Fibroblast of peridontal ligament (primary cell): Measurements from ENCODE around the gene KPNA5.
"Not testable (repeated sequence)": the region's sequence is repeated elsewhere in the genome, so short reads cannot be mapped to it uniquely, and the experiment has no call there.

Experiments
- DNase-seq: peaks from one replicate; pipeline ENCODE4 v3.0.0-alpha.2; 2010; ENCODE audit errors: extremely low read depth

The KPNA5 gene

DNA sequence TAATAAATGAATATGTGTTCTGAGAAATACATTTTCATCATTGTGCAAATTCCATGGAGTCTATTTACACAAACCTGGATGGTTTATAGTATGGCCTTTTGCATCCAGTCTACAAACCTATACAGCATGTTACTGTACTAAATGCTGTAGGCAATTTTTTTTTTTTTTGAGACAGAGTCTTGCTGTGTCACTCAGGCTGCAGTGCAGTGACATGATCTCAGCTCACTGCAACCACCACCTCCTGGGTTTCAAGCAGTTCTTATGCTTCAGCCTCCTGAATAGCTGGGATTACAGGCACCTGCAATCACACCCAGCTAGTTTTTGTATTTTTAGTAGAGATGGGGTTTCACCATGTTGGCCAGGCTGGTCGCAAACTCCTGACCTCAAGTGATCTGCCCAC, 22.9 kb downstream of the KPNA5 start:
- DNase-seq: not testable (repeated sequence)

DNA sequence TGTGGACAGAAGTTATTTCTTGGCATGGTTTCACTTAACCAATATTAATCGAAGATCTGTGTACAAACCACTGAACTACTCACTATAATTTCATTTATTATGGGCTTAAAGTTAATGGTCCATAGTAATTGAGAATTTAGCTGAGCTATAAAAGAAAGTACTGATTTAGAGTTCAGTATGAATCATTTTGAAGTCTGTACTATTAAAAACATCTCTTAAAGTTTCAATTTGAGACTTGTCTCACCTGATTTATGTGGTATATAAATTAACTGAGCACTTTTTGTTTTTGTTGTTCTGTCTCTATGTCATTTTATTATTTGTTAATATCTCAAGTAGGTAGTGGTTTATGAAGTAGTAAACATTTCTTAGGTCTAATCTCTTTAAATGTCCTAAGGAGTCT, 24.9 kb downstream of the KPNA5 start:
- no peak for DNase-seq

DNA sequence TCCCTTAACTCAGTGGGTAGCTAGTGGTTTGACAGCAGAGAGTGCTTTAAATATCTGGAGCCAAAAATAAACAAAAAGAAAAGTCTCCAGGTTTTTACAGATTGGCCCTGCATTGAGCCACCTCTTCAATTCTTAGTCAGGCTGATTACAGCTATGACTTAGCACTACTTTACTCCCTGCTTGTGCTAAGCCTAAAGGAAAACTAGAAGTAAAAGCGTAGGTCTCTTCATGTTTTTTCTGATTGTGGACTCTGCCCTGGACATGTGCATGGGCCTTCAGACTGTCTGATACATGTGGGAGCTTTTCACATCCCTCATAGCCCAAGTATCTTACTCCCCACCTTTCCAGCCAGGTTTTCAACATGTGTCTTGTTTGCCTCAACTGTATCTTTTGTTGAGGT, 33.3 kb downstream of the KPNA5 start:
- no peak for DNase-seq

DNA sequence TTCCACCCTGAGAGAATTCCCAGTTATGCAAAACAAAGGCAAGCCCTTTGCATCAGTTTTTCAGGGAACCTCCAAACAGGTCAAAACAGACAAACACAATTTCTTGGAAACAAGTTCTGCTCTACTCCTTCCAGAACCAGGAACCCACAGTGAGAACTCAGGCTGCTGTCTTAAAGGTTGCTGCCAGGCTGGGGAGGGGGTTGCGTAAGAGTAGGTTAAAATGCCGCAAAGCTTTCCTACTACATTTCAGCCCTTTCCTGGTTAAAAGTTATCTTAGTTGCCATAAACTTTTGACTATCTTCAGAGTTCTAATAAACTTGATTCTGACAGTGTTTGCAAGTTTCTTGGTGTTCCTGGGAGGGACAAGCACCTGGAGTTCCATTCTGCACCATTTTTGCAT, 33.8 kb downstream of the KPNA5 start:
- no peak for DNase-seq

DNA sequence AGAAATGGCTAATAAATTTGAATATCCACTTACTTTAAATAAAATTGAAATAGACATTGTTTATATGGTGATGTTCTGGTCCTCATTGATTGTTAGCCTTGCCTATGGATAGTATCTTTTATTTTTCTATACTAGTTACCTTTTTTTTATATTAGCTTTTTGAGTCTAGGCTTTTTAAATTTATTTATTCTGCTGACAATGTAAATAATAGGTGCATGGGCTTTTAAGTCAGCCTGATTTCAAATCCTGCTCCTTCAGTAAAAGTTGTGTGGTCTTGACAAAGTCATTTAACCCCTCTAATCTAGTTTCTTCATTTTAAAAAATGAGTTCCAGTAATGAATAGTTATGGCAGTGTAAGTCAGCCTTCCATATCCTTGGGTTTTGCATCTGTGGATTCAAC, 45.9 kb downstream of the KPNA5 start:
- no peak for DNase-seq

DNA sequence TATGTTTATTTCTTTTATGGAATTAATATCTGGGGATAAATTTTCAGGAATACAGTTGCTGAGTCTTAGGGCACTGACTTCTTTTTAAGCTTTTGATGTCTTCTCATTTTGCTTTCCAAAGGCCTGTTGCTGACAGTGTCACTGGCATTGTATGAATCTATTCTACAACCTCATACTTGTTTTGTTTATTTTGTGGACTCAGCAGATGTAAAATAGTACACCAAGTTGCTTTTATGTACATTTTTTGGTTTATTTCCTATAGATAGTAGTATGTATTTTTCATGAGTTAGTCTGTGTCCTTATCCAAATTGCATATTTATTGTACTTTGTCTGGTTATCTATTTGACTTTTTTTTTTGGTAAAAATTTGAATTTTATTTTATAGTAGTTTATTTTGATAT, 49.5 kb downstream of the KPNA5 start:
- no peak for DNase-seq

DNA sequence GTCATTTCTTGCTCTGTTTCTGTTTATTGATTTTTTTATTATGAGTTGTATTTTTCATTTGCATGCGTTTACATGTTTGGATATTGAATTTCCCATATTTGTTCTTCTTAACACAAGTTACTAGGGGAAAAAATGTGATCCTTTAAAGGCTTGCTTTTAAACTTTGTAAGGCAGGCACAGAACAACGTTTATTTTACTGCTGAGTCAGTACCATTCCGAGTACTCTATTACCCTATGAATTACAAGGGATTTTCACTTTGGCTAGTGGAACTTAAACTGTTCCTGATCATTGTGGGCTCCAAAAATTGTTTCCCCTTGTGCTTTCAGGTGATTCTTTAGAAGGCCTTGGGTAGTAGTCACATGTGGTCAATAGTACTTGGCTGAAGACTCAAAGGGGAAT, 56.0 kb downstream of the KPNA5 start:
- peak; percentile 4 for DNase-seq

DNA sequence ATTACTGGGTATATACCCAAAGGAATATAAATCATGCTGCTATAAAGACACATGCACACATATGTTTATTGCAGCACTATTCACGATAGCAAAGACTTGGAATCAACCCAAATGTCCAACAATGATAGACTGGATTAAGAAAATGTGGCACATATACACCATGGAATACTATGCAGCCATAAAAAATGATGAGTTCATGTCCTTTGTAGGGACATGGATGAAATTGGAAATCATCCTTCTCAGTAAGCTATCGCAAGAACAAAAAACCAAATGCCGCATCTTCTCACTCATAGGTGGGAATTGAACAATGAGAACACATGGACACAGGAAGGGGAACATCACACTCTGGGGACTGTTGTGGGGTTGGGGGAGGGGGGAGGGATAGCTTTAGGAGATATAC, 59.5 kb downstream of the KPNA5 start:
- not testable (repeated sequence) for DNase-seq

DNA sequence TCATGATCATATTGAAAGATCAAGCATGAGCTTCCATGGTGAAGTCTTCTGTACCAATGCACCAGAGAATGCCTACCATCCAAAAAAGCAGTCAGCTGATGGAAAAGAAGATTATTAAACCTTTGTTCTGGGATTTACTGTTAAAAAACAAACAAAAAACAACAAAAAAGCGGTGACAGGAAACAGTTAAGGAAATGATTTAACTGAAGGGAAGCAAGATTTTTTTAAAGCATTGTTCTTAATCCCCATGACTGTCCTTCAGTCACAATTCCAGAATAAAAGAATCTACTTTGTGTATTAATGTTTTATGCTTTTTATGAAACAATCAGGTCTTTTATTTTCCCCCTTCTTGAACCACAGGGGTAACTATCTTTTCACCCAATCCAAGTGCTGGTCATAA, 60.6 kb downstream of the KPNA5 start:
- no peak for DNase-seq

DNA sequence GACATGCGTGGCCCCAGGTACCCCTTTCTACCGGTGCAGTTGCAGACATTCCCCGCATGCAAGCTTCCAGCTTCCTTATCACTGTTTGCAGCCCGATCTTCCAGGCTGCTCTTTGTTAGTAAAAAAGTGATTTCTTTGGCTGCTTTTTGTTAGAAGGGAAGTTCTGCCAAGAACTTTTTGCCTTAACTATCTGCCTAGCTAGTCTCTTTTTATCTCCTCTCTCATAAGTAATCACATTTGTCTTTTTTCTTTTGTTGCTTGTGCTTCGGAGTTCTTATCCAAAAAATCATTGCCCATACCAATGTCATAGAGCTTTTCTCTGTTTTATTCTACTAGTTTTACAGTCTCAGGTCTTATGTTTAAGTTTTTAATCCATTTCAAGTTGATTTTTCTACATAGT, 64.2 kb downstream of the KPNA5 start:
- no peak for DNase-seq

DNA sequence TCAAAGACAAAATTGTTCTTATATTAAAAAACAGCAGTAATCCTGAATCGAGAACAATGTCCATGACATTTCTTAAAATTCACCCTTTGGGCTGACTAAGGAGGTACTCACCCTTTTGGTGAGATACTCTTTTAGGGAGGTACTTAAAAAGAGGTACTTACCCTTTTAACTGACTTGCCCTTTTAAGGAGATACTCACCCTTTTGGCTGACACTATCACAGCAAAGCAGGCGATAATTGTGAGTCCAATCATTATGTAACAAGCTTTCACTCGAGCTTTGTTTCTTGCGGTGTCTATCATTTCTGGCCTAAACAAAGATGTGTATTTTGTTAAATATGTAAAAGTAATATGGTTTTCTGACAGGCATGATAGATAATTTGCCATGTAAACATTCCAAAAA, 80.8 kb downstream of the KPNA5 start:
- peak; percentile 5 for DNase-seq

DNA sequence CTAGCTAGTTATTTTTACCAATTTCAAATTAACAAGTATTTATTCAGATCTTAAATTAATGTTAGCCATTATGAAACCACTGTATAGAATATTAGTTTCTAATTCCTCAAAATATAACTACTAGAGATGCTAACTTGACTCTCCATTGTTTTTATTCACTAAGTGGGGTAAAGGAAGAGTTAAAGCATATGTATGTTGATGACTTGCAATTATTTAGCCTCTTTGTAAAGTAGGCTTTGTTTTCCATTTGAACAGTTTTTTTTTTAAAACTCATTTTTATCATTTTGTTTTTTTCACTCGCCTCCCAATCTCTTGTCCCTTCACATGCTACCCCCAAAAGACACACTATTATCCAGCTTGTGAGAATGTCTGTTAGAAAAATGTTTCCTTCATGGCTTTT, 81.2 kb downstream of the KPNA5 start:
- DNase-seq: no peak

DNA sequence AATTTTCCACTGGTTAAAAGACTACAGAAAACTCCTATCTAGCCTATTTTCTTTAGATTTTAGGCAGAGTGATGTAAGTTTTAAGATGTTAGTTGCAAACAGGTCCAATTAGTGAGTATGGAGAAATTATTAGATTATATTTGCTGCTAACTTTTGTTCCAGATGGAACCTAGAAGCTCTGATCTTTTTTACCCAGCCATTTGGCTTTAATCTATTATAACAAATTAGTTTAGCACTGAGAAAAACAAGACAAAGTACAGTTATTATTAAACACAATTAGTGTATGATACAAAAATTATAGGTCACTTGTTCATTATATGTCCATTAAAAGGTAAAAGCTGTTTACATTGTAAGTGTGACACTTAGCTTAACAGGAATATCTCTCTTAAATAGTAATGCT, 82.0 kb downstream of the KPNA5 start:
- DNase-seq: no peak

DNA sequence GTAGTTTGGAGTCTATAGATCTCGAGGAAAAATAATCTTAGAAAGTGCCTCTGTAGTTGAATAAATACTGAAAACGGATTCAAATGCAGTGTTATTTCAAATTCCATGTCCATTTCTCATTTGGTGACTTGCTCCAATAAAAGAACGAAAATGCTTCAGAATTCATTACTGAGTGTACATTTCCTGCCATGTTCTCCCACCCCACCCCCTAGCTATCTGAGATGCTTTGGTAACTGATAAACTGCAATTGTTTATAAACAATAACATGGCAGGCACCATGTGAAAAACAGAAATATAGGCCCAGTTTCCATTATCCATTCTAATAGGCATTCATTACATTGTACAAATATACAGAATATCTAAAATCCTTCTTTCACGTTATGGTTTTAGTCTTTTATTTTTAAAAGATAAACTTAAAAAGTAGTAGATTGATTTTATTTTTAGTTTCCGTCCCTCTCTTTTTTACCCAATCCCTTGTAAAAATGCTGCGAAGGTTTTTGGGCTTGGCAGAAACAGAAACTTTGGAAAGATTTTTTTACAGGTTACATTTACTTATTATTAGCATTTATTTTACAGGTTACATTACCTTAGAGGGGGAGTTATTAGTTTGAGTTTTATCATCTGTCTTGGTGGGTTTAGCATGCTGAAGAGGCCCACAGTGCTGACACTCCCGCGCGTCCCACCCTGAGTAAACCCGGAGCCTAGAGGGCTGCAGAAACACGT, 83.1 kb downstream of the KPNA5 start:
- peak; percentile 45 for DNase-seq

DNA sequence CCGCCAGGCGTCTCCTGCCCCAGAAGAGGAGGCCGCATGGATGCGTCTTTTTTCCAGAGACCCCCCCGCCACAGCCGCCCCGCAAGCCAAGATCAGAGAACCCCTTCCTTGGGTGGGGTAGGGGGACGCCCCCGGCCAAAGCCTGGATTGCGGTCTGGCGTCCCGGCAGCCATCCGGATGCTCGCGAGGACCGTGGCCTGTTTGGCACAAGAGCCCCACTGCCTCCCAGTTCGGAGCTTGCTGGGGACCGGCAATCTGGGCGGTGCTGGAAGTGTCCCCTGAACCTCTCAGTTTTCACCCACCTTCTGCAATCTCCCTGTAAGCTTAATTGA, 83.6 kb downstream of the KPNA5 start:
- peak; percentile 40 for DNase-seq

DNA sequence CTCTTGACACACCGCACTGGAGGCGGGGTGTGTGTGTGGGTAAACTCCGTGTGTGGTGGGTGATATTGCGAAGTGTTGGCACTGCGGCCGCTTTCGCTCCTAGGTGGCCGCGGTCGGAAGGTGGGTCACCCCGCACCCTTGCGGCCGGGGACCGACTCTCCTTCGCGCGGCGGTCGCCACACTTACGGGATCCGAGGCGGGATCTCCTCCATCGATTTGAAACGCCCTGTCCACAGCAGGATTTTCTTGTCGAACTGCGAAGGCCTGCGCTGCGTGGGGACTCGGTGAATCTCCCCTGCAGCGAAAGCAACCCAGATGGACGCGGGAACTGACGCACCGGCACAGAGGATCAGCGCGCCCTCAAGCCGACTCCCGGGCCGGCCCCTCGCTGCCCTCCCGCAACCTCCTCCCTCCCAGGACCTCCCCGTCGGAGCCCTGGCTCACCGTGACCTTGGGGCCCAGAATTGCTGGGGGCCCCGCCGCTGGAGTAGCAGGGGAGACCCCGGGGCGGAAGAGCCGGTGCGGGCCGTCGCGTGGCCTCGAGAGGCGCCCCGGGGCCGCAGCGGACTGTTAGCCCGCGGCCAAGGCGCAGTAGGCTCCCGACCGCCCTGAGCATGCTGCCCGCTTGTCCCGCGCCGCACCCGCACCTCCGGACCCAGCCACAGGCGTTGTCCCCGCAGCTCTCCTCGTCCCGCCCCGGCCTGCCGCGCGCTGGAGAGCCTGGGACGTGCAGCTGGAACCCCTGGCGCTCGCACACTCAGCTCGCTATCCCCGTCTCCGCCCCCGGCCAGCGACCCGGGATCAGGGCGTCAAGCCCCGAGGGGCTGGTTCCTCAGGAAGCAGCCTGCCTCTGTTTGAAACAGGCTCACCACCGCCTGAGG, 84.2 kb downstream of the KPNA5 start, which contains the start of gene FAM162B:
Gene FAM162B (minus strand): TSS at position 759 of the 881 bp plus-strand sequence. CDS start 143 bp downstream, at position 616.
- DNase-seq: peak; percentile 33

DNA sequence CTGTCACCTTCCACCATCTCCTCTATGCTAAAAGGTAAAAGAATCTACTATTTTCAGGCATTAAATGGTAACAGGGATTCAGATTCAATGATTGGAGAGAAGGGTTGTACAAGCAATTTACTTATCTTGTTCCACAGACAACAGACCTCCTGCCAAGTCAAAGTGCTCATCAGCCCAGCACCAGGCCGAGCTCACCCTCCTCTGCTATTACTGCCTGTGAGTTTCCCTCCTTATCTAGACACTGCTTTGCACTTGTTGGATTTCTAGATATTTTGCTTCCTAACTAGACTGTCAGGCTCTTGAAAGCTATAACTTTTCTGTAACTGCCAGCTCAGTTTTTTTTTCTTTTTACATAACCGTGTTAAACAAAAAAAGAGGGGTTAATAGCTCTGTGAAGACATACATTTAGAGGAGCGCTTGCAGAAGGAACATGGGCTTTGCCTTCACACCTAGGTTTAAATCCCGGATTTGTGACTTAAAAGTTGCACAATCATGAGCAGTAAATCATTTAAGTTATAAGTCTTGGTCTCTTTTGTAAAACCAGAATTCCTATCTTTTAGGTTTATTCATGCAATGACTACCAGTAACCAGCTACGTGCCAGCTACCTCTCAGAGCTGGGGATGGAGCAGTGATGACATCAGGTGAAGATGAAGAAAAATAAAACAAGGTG, 85.6 kb downstream of the KPNA5 start:
- DNase-seq: no peak

DNA sequence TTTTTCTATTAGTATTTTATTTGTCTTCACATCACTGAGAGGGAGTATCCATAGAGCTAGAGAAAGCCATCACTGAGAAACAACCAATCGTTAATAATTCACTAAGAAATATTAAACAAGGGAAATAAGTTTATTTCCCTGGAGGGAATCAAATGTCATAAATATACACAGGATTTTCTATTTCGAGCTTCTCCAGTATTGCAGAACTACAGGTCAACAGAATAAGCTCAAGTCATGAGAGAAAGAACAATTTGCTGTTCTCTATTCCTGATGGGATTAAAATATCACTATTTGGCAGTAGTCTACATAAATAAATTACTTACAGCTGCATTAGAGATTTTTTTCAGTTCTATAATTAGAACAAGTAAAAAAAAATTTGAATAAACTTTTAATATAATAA, 86.7 kb downstream of the KPNA5 start:
- DNase-seq: peak; percentile 16

DNA sequence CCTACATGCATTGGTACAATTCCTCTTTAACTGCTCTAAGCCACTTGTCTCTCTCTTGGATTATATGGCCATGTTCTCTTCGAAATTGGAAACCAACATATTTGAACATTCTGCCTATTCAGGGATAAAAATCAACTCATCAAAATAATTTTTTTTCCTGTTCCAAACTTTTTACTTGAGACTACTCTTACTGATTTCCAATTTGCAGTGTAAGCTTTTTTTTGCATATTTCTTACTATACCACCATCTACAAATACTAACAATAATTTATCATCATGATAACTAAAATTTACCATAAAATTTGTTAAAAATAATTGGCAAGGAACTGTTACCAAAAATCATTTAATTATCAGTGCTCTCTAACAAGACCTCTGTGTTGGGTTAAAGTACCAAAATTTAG, 91.4 kb downstream of the KPNA5 start:
- no peak for DNase-seq

DNA sequence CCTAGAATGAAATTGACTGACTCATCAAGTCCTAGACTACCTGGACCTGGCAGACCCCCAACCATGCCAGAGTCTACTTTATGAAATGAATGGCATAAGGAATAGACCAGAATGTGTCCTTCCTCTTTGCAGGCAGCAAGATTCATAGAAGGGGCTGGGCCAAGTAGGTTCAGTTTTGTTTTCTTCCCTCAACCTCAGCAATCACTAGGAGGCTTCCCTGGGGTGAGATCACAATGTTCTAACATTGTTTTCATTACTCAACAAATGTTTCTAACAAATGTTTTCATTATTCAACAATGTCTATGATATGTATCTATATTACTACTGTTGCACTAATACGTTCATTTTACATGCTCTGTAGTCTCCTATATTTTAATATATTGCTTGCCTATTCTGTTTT, 92.9 kb downstream of the KPNA5 start:
- no peak for DNase-seq

DNA sequence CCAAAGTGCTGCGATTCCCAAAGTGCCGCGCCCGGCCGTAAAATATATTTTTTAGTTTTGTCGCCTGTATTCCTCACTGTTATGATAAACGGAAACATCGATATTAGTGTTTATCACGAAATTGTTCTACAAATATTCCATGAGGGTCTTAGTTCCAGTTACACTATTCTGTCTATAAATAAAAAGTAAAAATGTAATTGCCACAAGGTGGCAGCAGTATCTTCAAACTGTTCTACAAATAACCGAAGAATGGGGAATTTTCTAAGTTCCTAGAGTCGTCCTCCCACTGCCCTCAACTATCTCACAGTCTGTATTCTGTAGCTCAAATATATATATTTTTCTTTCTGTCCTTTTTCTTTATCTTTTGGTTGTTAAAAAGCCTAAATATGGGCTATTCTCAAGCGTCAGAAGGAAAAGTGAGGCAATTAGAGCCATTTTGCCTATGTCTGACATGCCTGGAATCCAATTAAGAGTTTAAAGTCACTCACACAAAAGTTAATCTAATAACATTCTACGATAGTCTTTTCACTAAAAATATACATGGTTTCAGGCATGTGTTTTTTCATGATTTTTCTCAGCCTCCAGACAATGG, 98.7 kb downstream of the KPNA5 start:
- peak; percentile 70 for DNase-seq

DNA sequence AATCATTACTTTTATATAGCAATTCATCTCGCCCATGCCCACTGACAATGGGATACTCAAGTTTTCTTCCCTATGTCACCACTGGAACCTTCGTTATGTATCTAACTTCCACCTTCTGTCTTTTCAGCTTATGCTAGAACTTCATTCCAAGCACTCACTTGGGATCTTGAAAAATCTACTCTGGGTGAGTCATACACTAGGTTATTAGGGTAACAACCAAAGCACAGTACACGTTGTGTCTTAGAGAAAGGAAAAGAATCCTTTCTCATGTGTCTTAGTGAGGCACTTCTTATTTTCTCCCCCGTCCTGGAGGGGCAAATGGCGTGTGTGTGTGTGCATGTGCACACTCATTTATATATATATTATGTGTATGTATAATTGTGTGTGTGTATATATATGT, 102.8 kb downstream of the KPNA5 start:
- DNase-seq: peak; percentile 22
